AG10803 (cell line): Measurements from ENCODE around the gene PLEKHS1.
A peak's percentile ranks its signal among the peaks of the same experiment; 100 is the strongest.

Experiments
- DNase-seq: peaks from one replicate; pipeline ENCODE4 v3.0.0; 2010; ENCODE audit warnings: low read depth
- H3K4me3 ChIP-seq: 2 replicates; pipeline ENCODE4 v1.5.1; 2011; ENCODE audit warnings: mild to moderate bottlenecking, low read length, control low read depth
- CTCF ChIP-seq: conservative IDR thresholded peaks from 2 replicates; pipeline ENCODE4 v1.5.1; 2011; ENCODE audit warnings: mild to moderate bottlenecking, low read length, control low read depth, inconsistent platforms

Gene PLEKHS1

GRCh38 chr10:113740850-113741249 is 10.6 kb upstream of the PLEKHS1 start:
- no peak for TF ChIP-seq CTCF
- DNase-seq = no peak
- H3K4me3 ChIP-seq = no peak overlapping the region

GRCh38 chr10:113742466-113742865 is 9.0 kb upstream of the PLEKHS1 start:
- no peak for TF ChIP-seq CTCF
- H3K4me3 ChIP-seq = no peak overlapping the region
- no peak for DNase-seq

GRCh38 chr10:113743594-113743993 is 7.9 kb upstream of the PLEKHS1 start:
- TF ChIP-seq CTCF = no peak
- H3K4me3 ChIP-seq = no peak overlapping the region
- DNase-seq = no peak

GRCh38 chr10:113745374-113745773 is 6.1 kb upstream of the PLEKHS1 start:
- DNase-seq = no peak
- no peak for TF ChIP-seq CTCF

GRCh38 chr10:113746217-113746957 is 5.1 kb upstream of the PLEKHS1 start:
- peak; percentile 55 for DNase-seq
- no peak overlapping the region for H3K4me3 ChIP-seq
- no peak for TF ChIP-seq CTCF

More at GRCh38 chr10:113745374-113745773, 6.1 kb upstream of the PLEKHS1 start:
- H3K4me3 ChIP-seq = no peak overlapping the region

- DNase-seq = no peak
Measured at GRCh38 chr10:113752553-113752952, 1.1 kb downstream of the PLEKHS1 start.

More at GRCh38 chr10:113752553-113752952, 1.1 kb downstream of the PLEKHS1 start:
- no peak for TF ChIP-seq CTCF
- no peak overlapping the region for H3K4me3 ChIP-seq
